NCI-H69 (cell line): Measurements from ENCODE around the gene BTBD9.

ENCODE experiments used
- DNase-seq: peaks from one replicate; lab custom pipeline; 2025; lab: John Stamatoyannopoulos, UW

BTBD9 gene

GRCh38 chr6:38176797-38177751 is 462.7 kb downstream of the BTBD9 start:
- no peak for DNase-seq

GRCh38 chr6:38175786-38176185 is 463.9 kb downstream of the BTBD9 start:
- no peak for DNase-seq

- DNase-seq: no peak
Measured at GRCh38 chr6:38174806-38175495, 464.8 kb downstream of the BTBD9 start.

- DNase-seq: no peak
Measured at GRCh38 chr6:38174315-38174714, 465.4 kb downstream of the BTBD9 start.

GRCh38 chr6:38173909-38174308 is 465.8 kb downstream of the BTBD9 start:
- DNase-seq: no peak

GRCh38 chr6:38172739-38173410 is 466.9 kb downstream of the BTBD9 start:
- DNase-seq: peak; percentile 68

- DNase-seq: no peak
Measured at GRCh38 chr6:38171997-38172738, 467.6 kb downstream of the BTBD9 start.

- peak; percentile 69 for DNase-seq
Measured at GRCh38 chr6:38170666-38171355, 468.9 kb downstream of the BTBD9 start.

GRCh38 chr6:38169977-38170526 is 469.7 kb downstream of the BTBD9 start:
- DNase-seq: peak; percentile 94

- no peak for DNase-seq
Measured at GRCh38 chr6:38169221-38169976, 470.3 kb downstream of the BTBD9 start.

- no peak for DNase-seq
Measured at GRCh38 chr6:38168699-38169098, 471.0 kb downstream of the BTBD9 start.

GRCh38 chr6:38168126-38168525 is 471.6 kb downstream of the BTBD9 start:
- DNase-seq: no peak

- no peak for DNase-seq
Measured at GRCh38 chr6:38167598-38167997, 472.1 kb downstream of the BTBD9 start.

- no peak for DNase-seq
Measured at GRCh38 chr6:38166411-38167240, 473.1 kb downstream of the BTBD9 start.

- DNase-seq: no peak
Measured at GRCh38 chr6:38164671-38165108, 475.0 kb downstream of the BTBD9 start.

- no peak for DNase-seq
Measured at GRCh38 chr6:38164131-38164481, 475.6 kb downstream of the BTBD9 start.

- DNase-seq: no peak
Measured at GRCh38 chr6:38163186-38164130, 476.3 kb downstream of the BTBD9 start.
